Measurements from ENCODE around the gene SMIM33. TPM values are rescaled to one million over a fixed set of nuclear protein-coding genes. Genes with fewer than 3 reads are reported as not detected.

Gene SMIM33
- total RNA-seq, result under 0.01 TPM in 1 of 2 replicates, not detected in the other

DNA sequence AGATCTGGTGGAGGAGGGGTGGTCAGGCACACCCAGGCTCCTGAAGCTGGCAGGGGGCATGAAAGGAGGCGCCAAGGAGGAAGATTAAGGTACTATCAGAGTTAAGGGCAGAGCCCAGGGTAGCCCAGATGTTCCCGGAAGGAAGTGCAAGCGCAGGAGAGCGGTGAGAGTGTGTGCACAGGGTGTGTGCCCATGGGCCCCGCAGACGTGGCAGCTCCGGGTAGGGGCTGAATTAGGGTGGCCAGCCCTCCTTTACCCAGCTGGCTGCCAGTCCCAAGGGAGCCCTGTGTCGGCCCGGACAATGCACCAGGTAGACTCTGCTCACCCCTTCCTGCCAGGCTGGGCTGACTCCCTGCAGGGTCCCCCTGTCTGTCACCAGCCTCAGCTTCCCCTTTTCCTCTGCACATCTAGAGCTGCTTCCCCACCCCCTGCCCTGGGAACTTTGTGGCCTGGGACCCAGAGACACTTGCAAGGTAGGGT lies at the start of gene SMIM33:
SMIM33 (plus strand) TSS at position 184 of the 480 bp plus-strand sequence; CDS start at position 302, 118 bp downstream.

GRCh38 chr5:139439013-139439903 lies 31.5 kb upstream of the SMIM33 start, which contains the start of gene DNAJC18:
DNAJC18 (minus strand) TSS chr5:139439525; CDS start chr5:139439445, 80 bp downstream.

GRCh38 chr5:139462586-139463276 lies 8.1 kb upstream of the SMIM33 start, which contains the start of gene ECSCR:
ECSCR (minus strand) TSS chr5:139462743; CDS start chr5:139462670, 73 bp downstream.

DNA sequence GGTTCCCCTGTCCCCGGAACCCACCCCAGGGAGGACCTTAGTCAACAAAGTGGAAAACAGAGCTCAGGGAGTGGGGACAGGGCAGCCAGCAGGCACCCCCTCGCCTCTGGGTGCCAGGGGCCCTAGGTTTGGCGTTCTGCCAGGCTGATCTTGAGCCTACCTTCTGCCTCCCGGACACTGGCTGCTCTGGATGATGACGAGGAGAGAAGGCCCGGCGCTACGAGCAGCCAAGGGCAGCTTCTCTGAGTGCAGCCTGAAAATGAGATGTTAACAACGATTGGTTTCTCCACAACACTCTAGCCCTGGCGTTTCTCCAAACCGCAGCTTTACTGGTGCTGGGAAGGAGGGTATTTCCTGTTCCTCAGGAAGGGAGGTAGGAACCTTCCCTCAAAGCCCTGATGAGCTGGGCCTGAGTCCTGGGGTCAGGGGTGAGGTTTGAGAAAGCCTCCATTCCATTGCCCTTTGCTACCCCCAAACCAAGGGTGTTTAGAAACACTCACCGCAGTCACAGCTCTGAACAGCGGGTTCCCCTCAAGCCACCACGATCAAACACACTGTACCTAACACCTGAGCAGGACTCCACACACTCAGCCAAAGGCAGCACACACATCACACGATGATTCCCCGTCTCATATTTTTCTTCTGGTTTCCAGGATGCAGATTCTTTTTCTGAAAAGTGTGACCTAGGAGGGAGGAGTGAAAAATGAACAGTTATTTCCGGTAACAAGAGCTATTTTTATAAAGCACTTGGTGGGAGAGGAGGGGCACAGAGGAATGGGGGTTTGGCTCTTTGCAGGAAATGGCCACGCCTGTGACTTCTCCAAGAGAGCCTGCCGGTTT lies 11.5 kb downstream of the SMIM33 start, which contains the start of gene STING1:
STING1 (minus strand) TSS at position 709 of the 840 bp plus-strand sequence. CDS start 1,054 bp downstream, outside the sequence.

Small RNAs within 50 kb of the gene (small RNA-seq; reads per million reads assigned to genes)
- not detected for gene RNU5B-4P (ENCODE audit: low replicate concordance)

Other genes starting within 250 kb of the SMIM33 start
- gene MATR3, start 177.3 kb upstream of the SMIM33 start, total RNA-seq, result 175 and 208 TPM in 2 replicates
- gene PAIP2, start 129.2 kb upstream of the SMIM33 start, total RNA-seq, result 45.4 and 53.4 TPM in 2 replicates
- gene SLC23A1, start 87.7 kb upstream of the SMIM33 start, total RNA-seq, result not detected in 2 replicates
- 0.29 TPM in 1 of 2 replicates, not detected in the other for gene MZB1, start 81.1 kb upstream of the SMIM33 start, total RNA-seq
- 2.6 and 4.0 TPM in 2 replicates for gene PROB1, start 75.9 kb upstream of the SMIM33 start, total RNA-seq
- gene SPATA24, start 66.9 kb upstream of the SMIM33 start, total RNA-seq, result 4.9 and 7.0 TPM in 2 replicates
- gene DNAJC18, start 31.5 kb upstream of the SMIM33 start, total RNA-seq, result 8.1 and 8.6 TPM in 2 replicates
- gene ECSCR, start 8.3 kb upstream of the SMIM33 start, total RNA-seq, result 0.43 TPM in 1 of 2 replicates, not detected in the other
- gene STING1, start 11.8 kb downstream of the SMIM33 start, total RNA-seq, result 36.3 and 72.7 TPM in 2 replicates
- gene UBE2D2, start 90.3 kb downstream of the SMIM33 start, total RNA-seq, result 51.9 and 90.2 TPM in 2 replicates
- 61.1 and 77.9 TPM in 2 replicates for gene CXXC5, start 177.3 kb downstream of the SMIM33 start, total RNA-seq